NCI-H2107 treated with DMSO at 0.1 percent for 48 hours (cell line): ENCODE data around the gene METTL22.

Source experiments
- DNase-seq: peaks from one replicate; lab custom pipeline; 2025; ENCODE audit not compliant: unreplicated experiment; lab: John Stamatoyannopoulos, UW

METTL22 gene

DNA sequence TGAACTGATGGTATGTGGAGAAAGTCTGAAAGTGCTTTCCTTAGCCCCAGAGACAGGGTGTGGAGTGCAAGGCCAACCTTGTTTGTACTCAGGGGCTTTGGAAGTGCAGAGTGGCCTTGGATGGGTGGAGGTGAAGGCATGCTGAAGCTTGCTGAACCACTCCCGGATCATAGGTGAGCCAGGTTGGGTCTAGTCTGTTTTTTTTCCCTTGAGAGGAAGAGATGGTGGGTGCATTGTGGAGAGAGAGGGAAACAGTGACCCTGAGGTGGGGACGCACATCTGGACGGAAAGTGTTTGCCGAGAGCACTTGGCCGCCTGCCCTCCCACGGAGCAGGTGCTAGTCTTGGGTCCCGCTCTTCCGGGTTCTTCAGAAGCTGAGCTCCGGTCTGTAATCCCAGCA is 65.4 kb downstream of the METTL22 start:
- no peak for DNase-seq

- DNase-seq, result no peak
Observed at GRCh38 chr16:8689686-8690085, 68.2 kb downstream of the METTL22 start.

DNA sequence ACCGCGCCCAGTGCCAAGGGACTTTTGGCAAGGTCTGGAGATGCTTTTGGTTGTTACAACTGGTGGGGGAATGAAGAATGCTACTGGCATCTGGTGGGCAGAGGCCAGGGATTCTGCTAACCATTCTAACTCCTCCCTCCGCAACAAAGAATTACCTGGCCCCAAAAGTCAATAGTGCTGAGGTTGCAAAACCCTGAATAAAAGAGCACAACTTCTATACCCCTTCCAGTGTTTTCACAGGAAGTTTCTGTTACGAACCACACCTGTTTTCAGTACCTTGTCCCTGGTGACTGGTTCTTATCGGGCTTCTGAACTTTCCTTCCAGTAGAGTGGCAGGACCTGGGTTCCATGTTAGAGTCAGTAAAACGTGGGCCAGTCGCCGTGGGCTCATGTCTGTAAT is 70.2 kb downstream of the METTL22 start:
- no peak for DNase-seq

- no peak for DNase-seq
Observed at GRCh38 chr16:8694795-8695728, 73.6 kb downstream of the METTL22 start.

DNA sequence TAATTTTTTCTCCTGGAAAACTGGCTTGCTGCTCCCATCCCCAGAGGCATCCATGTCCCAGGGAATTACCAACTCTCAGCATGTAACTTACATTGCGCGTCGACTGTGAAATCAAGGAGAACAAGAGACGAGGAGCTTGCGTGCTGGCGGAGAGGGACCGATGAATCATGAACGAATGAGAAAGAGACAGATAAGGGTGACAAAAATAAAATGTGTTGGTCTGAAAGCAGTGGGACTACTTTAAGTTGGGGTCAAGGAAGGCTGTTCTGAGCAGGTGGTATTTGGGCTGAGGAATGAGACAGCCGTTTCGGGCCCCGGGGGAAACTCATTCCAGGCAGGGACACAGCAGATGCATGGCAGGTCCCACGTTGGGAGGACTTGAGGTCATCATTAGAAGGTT is 75.4 kb downstream of the METTL22 start:
- no peak for DNase-seq

DNA sequence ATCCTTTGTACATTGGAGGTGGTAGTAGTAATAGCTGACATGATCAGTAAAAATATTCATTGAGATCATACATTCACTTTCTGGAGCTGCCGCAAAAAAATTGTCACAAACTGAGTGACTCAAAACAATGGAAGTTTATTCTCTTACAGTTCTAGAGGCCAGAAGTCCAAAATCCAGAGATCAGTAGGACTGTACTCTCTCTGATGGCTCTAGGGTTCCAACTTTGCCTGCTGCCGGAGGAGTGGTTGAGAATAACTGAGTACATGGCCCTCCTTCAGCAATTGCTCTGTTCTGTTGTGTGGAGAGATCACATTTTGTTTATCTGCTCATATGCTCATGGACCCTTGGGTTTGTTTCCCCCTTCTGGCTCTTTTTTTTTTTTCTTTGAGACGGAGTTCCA is 76.5 kb downstream of the METTL22 start:
- DNase-seq, result no peak
